Hepatocyte (in vitro differentiated cells): ENCODE measurements around the gene CACHD1.

Source experiments
- CTCF ChIP-seq: fragments of 200-600 bp; sonication (generic); IDR thresholded peaks from 2 replicates; pipeline ENCODE4 v1.5.1; 2016; ENCODE audit warnings: antibody characterized with exemption, mild to moderate bottlenecking; ENCODE audit not compliant: poor library complexity
- EZH2 ChIP-seq: fragments of 200-600 bp; sonication (generic); IDR thresholded peaks from 2 replicates; pipeline ENCODE4 v1.6.1; 2016; ENCODE audit warnings: antibody characterized with exemption, mild to moderate bottlenecking, borderline replicate concordance
- EZH2phosphoT487 ChIP-seq: fragments of 200-600 bp; sonication (generic); IDR thresholded peaks from one replicate; pipeline ENCODE4 v1.6.1; 2018; ENCODE audit warnings: antibody characterized with exemption, mild to moderate bottlenecking, low read depth, moderate library complexity; ENCODE audit not compliant: unreplicated experiment, severe bottlenecking

GRCh38 chr1:64492424-64492823 is 22.5 kb downstream of the CACHD1 start:
- no peak for TF ChIP-seq CTCF
- no peak for TF ChIP-seq EZH2
- TF ChIP-seq EZH2phosphoT487, result no peak
